Measurements from ENCODE around the gene PTPRD. TPM values are rescaled to one million over a fixed set of nuclear protein-coding genes. Genes with fewer than 3 reads are reported as not detected.

Gene PTPRD
- total RNA-seq, 1 donor from 2014 or later, result 139 TPM

GRCh38 chr9:8736805-8737204 is 1876.0 kb downstream of the PTPRD start:
- Mint-ChIP-seq H3K36me3 (ENCODE audit: low read depth) (no peaks in the 10 kb centered on the region), H3K27ac (ENCODE audit: unreplicated experiment) (no peak overlapping the region), H3K27me3 (ENCODE audit: low read depth) (no peaks in the 10 kb centered on the region), H3K4me1 (peaks cover 56% of the 10 kb centered on the region), H3K4me3 (no peak overlapping the region), H3K9me3 (peaks cover 3% of the 10 kb centered on the region)
- TF ChIP-seq CTCF (conservative IDR thresholded peaks at IDR 0.05), result no peak
- DNase-seq (ENCODE audit: low read depth, low spot score), result no peak

GRCh38 chr9:8734760-8735159 is 1878.0 kb downstream of the PTPRD start:
- Mint-ChIP-seq H3K9me3 (peaks cover 2% of the 10 kb centered on the region), H3K4me1 (peaks cover 60% of the 10 kb centered on the region), H3K4me3 (peak overlapping the region; percentile 71), H3K27ac (ENCODE audit: unreplicated experiment) (no peak overlapping the region), H3K27me3 (ENCODE audit: low read depth) (no peaks in the 10 kb centered on the region), H3K36me3 (ENCODE audit: low read depth) (no peaks in the 10 kb centered on the region)
- no peak for DNase-seq (ENCODE audit: low read depth, low spot score)
- no peak for TF ChIP-seq CTCF (conservative IDR thresholded peaks at IDR 0.05)

- no peak for TF ChIP-seq CTCF (conservative IDR thresholded peaks at IDR 0.05)
- H3K36me3 Mint-ChIP-seq (ENCODE audit: low read depth), result no peaks in the 10 kb centered on the region
- DNase-seq (ENCODE audit: low read depth, low spot score), result peak; percentile 23
- H3K27me3 Mint-ChIP-seq (ENCODE audit: low read depth), result no peaks in the 10 kb centered on the region
- H3K4me1 Mint-ChIP-seq, result peaks cover 49% of the 10 kb centered on the region
- peak overlapping the region; percentile 71 for H3K4me3 Mint-ChIP-seq
- peak overlapping the region; percentile 76 for H3K27ac Mint-ChIP-seq (ENCODE audit: unreplicated experiment)
- H3K9me3 Mint-ChIP-seq, result no peaks in the 10 kb centered on the region
Measured at GRCh38 chr9:8733131-8733954, 1879.5 kb downstream of the PTPRD start.

GRCh38 chr9:8732367-8733075 is 1880.3 kb downstream of the PTPRD start:
- Mint-ChIP-seq H3K4me3 (no peak overlapping the region), H3K36me3 (ENCODE audit: low read depth) (no peaks in the 10 kb centered on the region), H3K27me3 (ENCODE audit: low read depth) (no peaks in the 10 kb centered on the region), H3K9me3 (no peaks in the 10 kb centered on the region), H3K4me1 (peaks cover 48% of the 10 kb centered on the region), H3K27ac (ENCODE audit: unreplicated experiment) (no peak overlapping the region)
- no peak for TF ChIP-seq CTCF (conservative IDR thresholded peaks at IDR 0.05)
- DNase-seq (ENCODE audit: low read depth, low spot score), result no peak

- no peak for TF ChIP-seq CTCF (conservative IDR thresholded peaks at IDR 0.05)
- no peaks in the 10 kb centered on the region for H3K36me3 Mint-ChIP-seq (ENCODE audit: low read depth)
- no peak overlapping the region for H3K4me3 Mint-ChIP-seq
- H3K9me3 Mint-ChIP-seq, result no peaks in the 10 kb centered on the region
- no peak overlapping the region for H3K27ac Mint-ChIP-seq (ENCODE audit: unreplicated experiment)
- no peaks in the 10 kb centered on the region for H3K27me3 Mint-ChIP-seq (ENCODE audit: low read depth)
- DNase-seq (ENCODE audit: low read depth, low spot score), result no peak
- H3K4me1 Mint-ChIP-seq, result peaks cover 43% of the 10 kb centered on the region
Measured at GRCh38 chr9:8730618-8731017, 1882.2 kb downstream of the PTPRD start.

All from neural crest cell (in vitro differentiated cells).